BLaER1 (cell line): ENCODE data around the gene USP20.

ENCODE experiments used
- H3K27ac ChIP-seq: shearing (Covaris generic); formaldehyde crosslinking; 2 replicates; pipeline ENCODE4 v1.8.1; 2022
- H3K27me3 ChIP-seq: shearing (Covaris generic); formaldehyde crosslinking; 2 replicates; pipeline ENCODE4 v1.8.1; 2022
- H3K36me3 ChIP-seq: shearing (Covaris generic); formaldehyde crosslinking; 2 replicates; pipeline ENCODE4 v1.8.1; 2022
- H3K4me1 ChIP-seq: shearing (Covaris generic); formaldehyde crosslinking; 2 replicates; pipeline ENCODE4 v1.8.1; 2022
- H3K4me2 ChIP-seq: shearing (Covaris generic); formaldehyde crosslinking; 2 replicates; pipeline ENCODE4 v1.8.1; 2022
- H3K4me3 ChIP-seq: shearing (Covaris generic); formaldehyde crosslinking; 2 replicates; pipeline ENCODE4 v1.8.1; 2022
- H3K9ac ChIP-seq: shearing (Covaris generic); formaldehyde crosslinking; 2 replicates; pipeline ENCODE4 v1.8.1; 2022
- H3K9me3 ChIP-seq: shearing (Covaris generic); formaldehyde crosslinking; 2 replicates; pipeline ENCODE4 v1.8.1; 2022
- H4K20me1 ChIP-seq: shearing (Covaris generic); formaldehyde crosslinking; 2 replicates; pipeline ENCODE4 v1.8.1; 2022
- Cebpa-rat ChIP-seq: shearing (Covaris generic); IDR thresholded peaks from 2 replicates; pipeline ENCODE4 v1.8.1; 2022

The USP20 gene

DNA sequence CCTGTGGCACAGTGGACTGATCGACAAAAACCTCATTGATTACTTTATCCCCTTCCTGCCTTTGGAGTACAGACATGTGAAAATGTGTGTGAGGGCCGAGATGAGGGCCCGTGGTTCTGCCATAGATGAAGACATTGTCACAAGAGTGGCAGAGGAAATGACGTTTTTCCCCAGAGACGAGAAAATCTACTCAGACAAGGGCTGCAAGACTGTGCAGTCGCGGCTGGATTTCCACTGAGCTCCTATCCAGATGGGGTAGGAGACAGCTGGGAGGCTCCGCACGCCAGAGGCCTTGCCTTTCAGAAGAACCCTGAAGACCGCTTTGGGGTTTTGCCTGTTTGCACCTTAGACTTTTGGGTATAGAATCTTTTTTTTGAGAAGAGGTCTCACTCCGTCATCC is 25.9 kb upstream of the USP20 start:
- Histone ChIP-seq H3K36me3 (peaks cover 90% of the 10 kb centered on the region), H3K4me2 (peak overlapping the region; percentile 48), H3K4me3 (no peak overlapping the region), H3K4me1 (peaks cover 45% of the 10 kb centered on the region), H4K20me1 (peaks cover 82% of the 10 kb centered on the region), H3K9ac (peak overlapping the region; percentile 16; the same call in 1 of the 2 replicates), H3K27me3 (no peaks in the 10 kb centered on the region), H3K9me3 (no peaks in the 10 kb centered on the region), H3K27ac (no peak overlapping the region)
- no peak for TF ChIP-seq Cebpa-rat

DNA sequence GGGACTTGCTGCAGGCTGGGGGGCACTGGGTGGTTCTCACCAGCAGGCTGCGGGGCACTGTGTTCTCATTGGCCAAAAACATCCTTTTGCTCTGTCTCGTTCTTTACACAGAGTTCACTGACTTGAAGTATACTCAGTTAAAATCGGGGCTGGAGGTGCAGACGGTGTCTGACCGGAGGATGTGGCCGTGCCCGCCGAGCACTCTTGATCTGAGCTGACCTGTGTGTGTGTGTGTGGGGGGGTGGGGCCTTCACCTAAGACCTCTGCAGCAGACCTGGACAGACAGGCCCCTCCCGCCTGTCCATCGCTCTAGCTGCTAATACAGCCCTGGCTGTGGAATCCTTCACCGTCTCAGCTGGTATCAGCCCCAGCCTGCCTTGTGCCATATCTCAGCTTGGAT is 25.1 kb upstream of the USP20 start:
- H3K9ac ChIP-seq = no peak overlapping the region
- H3K4me1 ChIP-seq = peaks cover 42% of the 10 kb centered on the region
- no peaks in the 10 kb centered on the region for H3K9me3 ChIP-seq
- no peak for TF ChIP-seq Cebpa-rat
- H3K4me2 ChIP-seq = no peak overlapping the region
- no peaks in the 10 kb centered on the region for H3K27me3 ChIP-seq
- peaks cover 87% of the 10 kb centered on the region for H4K20me1 ChIP-seq
- peaks cover 93% of the 10 kb centered on the region for H3K36me3 ChIP-seq
- H3K27ac ChIP-seq = no peak overlapping the region
- H3K4me3 ChIP-seq = no peak overlapping the region

DNA sequence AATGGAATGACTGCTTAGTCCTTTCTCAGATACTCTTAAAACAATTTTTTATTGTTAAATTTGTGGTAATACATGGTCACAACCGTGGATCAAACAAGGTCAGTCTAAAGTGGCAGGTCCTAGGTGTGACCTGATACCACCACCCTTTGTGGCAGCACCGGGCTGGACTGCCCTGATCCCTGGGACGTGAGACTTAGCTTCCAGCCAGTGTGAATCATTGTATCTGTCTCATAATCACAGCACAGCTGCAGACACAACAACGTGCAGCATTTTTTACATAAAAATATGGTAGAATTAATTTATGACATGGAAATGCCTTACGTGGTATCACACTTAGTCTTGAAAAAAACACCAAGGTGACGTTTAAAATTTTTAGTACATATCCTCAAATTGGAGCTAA is 24.5 kb upstream of the USP20 start:
- no peaks in the 10 kb centered on the region for H3K27me3 ChIP-seq
- no peak overlapping the region for H3K4me3 ChIP-seq
- TF ChIP-seq Cebpa-rat = no peak
- peaks cover 94% of the 10 kb centered on the region for H3K36me3 ChIP-seq
- no peaks in the 10 kb centered on the region for H3K9me3 ChIP-seq
- peaks cover 35% of the 10 kb centered on the region for H3K4me1 ChIP-seq
- H3K4me2 ChIP-seq = no peak overlapping the region
- no peak overlapping the region for H3K27ac ChIP-seq
- H4K20me1 ChIP-seq = peaks cover 87% of the 10 kb centered on the region
- no peak overlapping the region for H3K9ac ChIP-seq

DNA sequence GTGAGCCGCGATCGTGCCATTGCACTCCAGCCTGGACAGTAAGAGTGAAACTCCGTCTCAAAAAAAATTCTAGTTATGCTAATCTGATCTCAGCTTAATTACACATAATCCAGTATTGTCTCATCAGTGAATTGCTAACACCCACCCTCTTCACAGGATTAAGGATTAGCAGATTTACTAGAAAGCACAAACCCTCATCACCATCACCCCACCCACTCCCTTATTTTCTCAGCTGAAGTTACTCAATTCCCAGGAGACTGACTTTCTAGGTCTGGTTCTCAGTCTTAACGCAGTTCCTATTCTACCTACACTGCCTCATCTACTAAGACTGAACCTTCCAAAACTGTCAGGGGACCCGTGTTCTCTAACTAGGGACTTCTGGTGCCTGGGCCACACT is 23.3 kb upstream of the USP20 start:
- no peak overlapping the region for H3K9ac ChIP-seq
- H3K9me3 ChIP-seq = no peaks in the 10 kb centered on the region
- no peaks in the 10 kb centered on the region for H3K27me3 ChIP-seq
- H3K27ac ChIP-seq = no peak overlapping the region
- H3K4me1 ChIP-seq = peaks cover 23% of the 10 kb centered on the region
- peaks cover 85% of the 10 kb centered on the region for H4K20me1 ChIP-seq
- no peak for TF ChIP-seq Cebpa-rat
- no peak overlapping the region for H3K4me2 ChIP-seq
- no peak overlapping the region for H3K4me3 ChIP-seq
- H3K36me3 ChIP-seq = peaks cover 99% of the 10 kb centered on the region

DNA sequence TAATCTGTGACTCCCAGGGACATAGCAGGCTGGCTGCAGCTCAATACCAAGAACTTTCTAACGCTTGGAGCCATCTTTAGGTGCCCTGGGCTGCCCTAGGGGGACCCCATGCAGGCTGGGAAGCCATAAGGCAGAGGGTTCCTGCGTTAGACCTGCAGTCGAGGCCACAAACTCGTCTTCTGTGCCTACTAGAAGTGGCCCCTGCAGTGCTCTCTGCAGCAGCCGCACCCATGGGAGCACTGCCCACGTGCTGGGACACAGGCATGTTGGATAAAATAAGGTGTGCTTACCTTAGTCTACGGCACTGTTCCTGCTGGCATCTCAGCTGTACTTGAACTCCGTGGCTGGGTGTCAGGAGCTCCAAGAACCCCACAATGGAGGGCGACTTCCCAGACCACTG is 22.9 kb upstream of the USP20 start:
- Histone ChIP-seq H3K4me1 (peaks cover 22% of the 10 kb centered on the region), H3K36me3 (peaks cover 99% of the 10 kb centered on the region), H3K27ac (no peak overlapping the region), H3K9me3 (no peaks in the 10 kb centered on the region), H4K20me1 (peaks cover 81% of the 10 kb centered on the region), H3K9ac (no peak overlapping the region), H3K27me3 (no peaks in the 10 kb centered on the region), H3K4me3 (no peak overlapping the region), H3K4me2 (no peak overlapping the region)
- no peak for TF ChIP-seq Cebpa-rat

DNA sequence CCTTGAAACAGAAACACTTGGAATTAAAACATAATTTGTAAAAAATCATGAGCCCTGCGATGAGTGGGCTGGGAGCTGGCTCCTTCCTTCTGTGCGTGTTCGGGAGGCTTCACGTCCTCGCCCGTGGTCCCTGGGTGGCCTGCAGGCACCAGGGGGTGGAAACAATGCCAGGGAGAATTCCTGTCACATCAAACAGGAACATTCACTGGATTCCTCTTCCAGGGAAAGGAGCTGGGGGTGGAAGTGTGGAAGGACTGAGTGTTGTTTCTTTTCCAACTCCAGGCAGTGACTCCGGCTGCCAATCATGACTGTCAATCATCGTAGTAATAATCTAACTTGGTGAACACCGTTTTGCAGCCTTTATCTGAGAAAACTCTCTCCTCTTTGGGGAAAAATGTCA is 21.6 kb upstream of the USP20 start:
- Histone ChIP-seq H3K9ac (no peak overlapping the region), H3K36me3 (peaks cover 99% of the 10 kb centered on the region), H3K27ac (no peak overlapping the region)

DNA sequence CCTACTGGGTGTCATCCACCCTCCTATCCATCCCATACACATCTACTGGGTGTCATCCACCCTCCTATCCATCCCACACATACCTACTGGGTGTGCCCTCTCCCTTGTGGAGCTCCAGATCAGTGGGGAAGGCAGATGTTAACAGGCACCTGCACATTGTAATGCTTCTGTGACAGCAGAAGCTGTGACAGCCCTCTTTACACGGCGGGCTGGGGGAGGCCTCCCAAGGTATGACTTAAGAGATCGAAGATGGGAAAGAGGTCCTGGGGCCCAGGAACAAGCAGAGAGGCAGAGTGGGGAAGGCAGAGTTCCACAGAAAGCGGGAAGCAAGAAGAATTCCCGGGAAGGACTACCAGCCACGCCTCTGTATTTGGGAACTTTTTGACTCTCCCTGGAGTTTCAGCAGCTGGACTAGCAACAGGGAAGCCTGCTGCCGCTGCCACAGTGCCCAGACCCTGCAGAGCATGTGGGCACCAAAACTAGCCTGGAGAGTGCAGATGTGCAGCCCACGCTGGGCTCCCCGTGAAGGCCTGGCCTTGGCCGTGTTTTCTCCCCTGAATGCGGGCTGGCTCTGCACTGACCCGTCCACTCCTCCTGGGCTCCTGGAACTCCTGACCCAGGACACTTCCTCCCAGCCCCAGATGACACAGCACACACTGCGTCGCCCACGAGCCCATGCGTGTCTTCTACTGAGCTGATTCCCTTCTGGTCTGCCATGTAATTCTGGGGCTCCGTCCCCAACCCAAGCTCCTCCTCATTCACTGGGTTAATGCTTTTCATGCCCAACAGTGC is 20.6 kb upstream of the USP20 start:
- Histone ChIP-seq H3K27me3 (no peaks in the 10 kb centered on the region), H3K9ac (no peak overlapping the region), H3K36me3 (peaks cover 99% of the 10 kb centered on the region), H3K27ac (no peak overlapping the region), H3K4me2 (no peak overlapping the region), H3K4me3 (no peak overlapping the region), H3K4me1 (peaks cover 13% of the 10 kb centered on the region), H3K9me3 (no peaks in the 10 kb centered on the region), H4K20me1 (peaks cover 86% of the 10 kb centered on the region)
- no peak for TF ChIP-seq Cebpa-rat

More for the DNA sequence above, 21.6 kb upstream of the USP20 start:
- Histone ChIP-seq H3K9me3 (no peaks in the 10 kb centered on the region), H4K20me1 (peaks cover 88% of the 10 kb centered on the region), H3K4me1 (peaks cover 22% of the 10 kb centered on the region), H3K4me3 (no peak overlapping the region), H3K27me3 (no peaks in the 10 kb centered on the region), H3K4me2 (no peak overlapping the region)
- TF ChIP-seq Cebpa-rat = no peak

DNA sequence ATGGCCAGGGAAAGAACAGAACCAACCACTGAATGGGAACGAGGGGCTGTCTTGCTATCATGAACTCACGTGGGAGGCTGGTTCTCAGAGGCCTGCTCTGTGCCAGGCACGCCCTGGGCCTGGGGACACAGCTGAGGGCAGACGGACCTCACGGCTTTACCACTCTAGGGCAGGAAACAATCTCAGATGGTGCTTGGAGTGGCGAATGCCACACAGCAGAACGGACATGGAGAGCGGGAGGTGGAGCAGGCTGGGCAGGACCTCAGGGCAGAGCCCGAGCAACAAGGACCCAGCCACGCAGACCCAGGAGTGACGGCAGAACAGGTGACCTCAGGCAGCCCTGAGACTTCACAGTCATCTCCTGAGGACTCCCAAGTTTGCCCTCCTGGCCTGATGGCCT is 20.0 kb upstream of the USP20 start:
- Histone ChIP-seq H3K36me3 (peaks cover 99% of the 10 kb centered on the region), H3K9me3 (no peaks in the 10 kb centered on the region), H3K4me3 (no peak overlapping the region), H4K20me1 (peaks cover 83% of the 10 kb centered on the region), H3K4me2 (no peak overlapping the region), H3K27me3 (no peaks in the 10 kb centered on the region), H3K4me1 (peaks cover 7% of the 10 kb centered on the region), H3K27ac (no peak overlapping the region), H3K9ac (no peak overlapping the region)
- no peak for TF ChIP-seq Cebpa-rat

DNA sequence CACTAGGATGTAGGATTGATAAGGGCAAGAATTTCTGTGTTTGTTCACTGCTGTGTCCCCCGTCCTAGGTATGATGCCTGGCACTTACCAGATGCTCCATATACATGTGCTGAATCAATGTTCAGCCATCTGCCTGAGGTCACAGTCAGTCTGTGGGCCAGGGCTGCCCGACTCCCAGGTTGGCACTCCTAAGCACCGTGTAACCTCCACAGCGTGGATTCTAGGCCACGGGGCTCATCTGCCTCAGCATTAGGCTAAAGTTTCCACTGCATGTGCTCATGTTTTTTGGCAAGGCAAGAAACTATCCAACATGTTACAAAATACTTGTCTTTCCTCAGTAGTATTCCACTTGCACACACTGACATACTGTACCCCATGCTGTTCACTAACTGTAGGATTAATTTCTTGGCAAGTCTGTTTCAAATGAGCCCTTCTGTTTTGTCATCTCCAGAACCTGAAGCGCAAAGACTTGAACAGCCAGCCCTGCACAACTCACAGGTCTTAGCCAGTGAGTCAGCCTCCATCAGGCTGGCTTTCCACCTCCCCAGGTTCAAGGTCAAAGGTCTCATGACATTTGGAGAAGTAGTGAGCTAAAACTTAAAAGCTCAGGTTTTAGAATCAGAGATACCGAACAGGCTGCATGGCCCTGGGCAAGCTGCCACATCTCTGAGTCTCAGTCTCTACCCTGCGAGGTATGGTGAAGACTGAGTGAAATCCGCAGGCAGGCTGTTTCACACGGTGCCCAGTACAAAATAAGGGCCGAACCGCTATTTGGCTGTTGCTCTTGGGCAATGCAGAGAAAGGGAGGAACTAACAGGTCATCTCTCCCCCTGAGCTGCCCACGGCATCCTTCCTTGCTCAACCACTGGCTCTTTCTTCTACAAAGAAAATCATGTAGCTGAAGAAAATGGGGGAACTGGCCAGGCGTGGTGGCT is 18.5 kb upstream of the USP20 start:
- Histone ChIP-seq H3K27ac (no peak overlapping the region), H3K4me1 (peaks cover 7% of the 10 kb centered on the region), H4K20me1 (peaks cover 68% of the 10 kb centered on the region), H3K4me3 (no peak overlapping the region), H3K9ac (no peak overlapping the region), H3K27me3 (no peaks in the 10 kb centered on the region), H3K4me2 (no peak overlapping the region), H3K36me3 (peaks cover 99% of the 10 kb centered on the region), H3K9me3 (no peaks in the 10 kb centered on the region)
- TF ChIP-seq Cebpa-rat = no peak

DNA sequence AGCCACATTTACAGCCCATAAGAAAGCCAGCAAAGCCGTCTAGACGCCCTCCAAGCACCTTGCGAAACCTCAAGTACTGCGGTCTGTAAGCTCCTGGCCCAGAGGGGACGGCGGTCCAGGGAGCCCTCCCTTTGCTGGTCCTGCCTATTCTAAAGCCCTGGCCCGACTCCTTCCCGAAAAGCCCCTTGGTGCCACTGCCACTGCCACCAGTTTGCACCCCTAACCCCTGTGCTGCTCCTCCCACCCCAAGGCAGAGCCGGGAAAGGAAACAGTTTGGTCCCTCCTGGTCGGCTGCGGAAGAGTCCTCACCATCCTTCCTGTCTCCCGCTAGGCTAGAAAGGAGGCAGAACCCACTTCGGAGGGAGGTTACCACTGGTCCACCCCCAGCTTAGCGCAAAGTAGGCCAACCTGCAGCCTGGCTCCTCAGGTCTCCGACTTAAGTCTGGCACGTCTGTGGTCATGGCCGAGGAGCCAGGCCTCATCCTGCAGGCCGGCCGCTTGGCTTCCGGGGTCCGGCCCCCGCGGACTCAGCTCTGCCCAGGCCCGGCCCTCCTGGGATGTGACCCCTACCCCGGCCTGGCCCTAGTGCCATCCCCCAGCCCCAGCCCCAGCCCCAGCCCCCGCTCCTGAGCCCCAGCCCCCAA is 12.2 kb upstream of the USP20 start:
- peak overlapping the region; percentile 81 for H3K9ac ChIP-seq
- H3K4me2 ChIP-seq = peak overlapping the region; percentile 94
- TF ChIP-seq Cebpa-rat = no peak
- H3K27ac ChIP-seq = peak overlapping the region; percentile 60; the same call in 1 of the 2 replicates
- H3K27me3 ChIP-seq = no peaks in the 10 kb centered on the region
- peak overlapping the region; percentile 80 for H3K4me3 ChIP-seq
- peaks cover 67% of the 10 kb centered on the region for H3K36me3 ChIP-seq
- peaks cover 26% of the 10 kb centered on the region for H4K20me1 ChIP-seq
- H3K4me1 ChIP-seq = peaks cover 22% of the 10 kb centered on the region
- H3K9me3 ChIP-seq = no peaks in the 10 kb centered on the region
